Parathyroid adenoma (tissue), 2 donors: ENCODE results near the gene GALNT17.

Experiments used
- H2AFZ ChIP-seq: fragments of 300-600 bp; sonication (generic); one replicate; pipeline ENCODE4 v1.7.0; 2017; ENCODE audit warnings: antibody characterized with exemption, mild to moderate bottlenecking
- H3K27ac ChIP-seq: fragments of 300-600 bp; sonication (generic); one replicate; pipeline ENCODE4 v1.7.0; 2017
- H3K27me3 ChIP-seq: fragments of 300-600 bp; sonication (generic); one replicate; pipeline ENCODE4 v1.7.0; 2017; ENCODE audit warnings: low read length; ENCODE audit not compliant: control insufficient read depth, insufficient read depth
- H3K36me3 ChIP-seq: fragments of 300-600 bp; sonication (generic); one replicate; pipeline ENCODE4 v1.7.0; 2017; ENCODE audit warnings: low read length; ENCODE audit not compliant: control insufficient read depth, insufficient read depth
- H3K4me1 ChIP-seq: fragments of 300-600 bp; sonication (generic); one replicate; pipeline ENCODE4 v1.7.0; 2017; ENCODE audit warnings: control low read depth
- H3K4me2 ChIP-seq: fragments of 300-600 bp; sonication (generic); one replicate; pipeline ENCODE4 v1.7.0; 2017; ENCODE audit warnings: low read length
- H3K4me3 ChIP-seq: fragments of 300-600 bp; sonication (generic); one replicate; pipeline ENCODE4 v1.7.0; 2017; ENCODE audit warnings: low read depth, low read length
- H3K79me2 ChIP-seq: fragments of 300-600 bp; sonication (generic); one replicate; pipeline ENCODE4 v1.7.0; 2017; ENCODE audit warnings: control low read depth
- H3K9ac ChIP-seq: fragments of 300-600 bp; sonication (generic); one replicate; pipeline ENCODE4 v1.7.0; 2017; ENCODE audit warnings: mild to moderate bottlenecking
- H3K9me3 ChIP-seq: fragments of 300-600 bp; sonication (generic); one replicate; pipeline ENCODE4 v1.7.0; 2017; ENCODE audit warnings: low read length; ENCODE audit not compliant: control insufficient read depth
- TF ChIP-seq, protein P1 (sequence below): fragments of 300-600 bp; sonication (generic); IDR thresholded peaks from one replicate; pipeline ENCODE4 v1.7.0; 2017; ENCODE audit warnings: antibody characterized with exemption, mild to moderate bottlenecking
- donor health status: primary hyperparathyroidism.

The GALNT17 gene

DNA sequence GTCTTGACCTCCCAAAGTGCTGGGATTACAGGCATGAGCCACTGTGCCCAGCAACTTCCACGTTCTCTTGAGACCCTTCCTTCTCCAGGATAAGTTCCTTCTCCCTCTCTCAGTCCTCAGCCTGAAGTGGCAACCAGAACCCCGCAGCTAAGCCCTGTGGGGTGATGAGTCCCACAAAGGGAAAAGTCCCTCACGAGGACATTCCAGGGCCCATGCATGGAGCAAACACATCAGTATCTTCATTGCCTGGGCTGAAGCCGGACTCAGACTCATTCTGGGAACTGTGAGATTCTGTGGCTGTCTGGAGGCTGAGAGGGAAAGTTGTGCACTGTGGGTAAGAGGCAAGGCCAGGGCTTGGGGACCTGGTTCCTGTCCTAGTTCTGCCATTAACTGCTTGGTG lies 622.9 kb downstream of the GALNT17 start:
- no peak overlapping the region for H3K4me2 ChIP-seq
- H2AFZ ChIP-seq = no peak overlapping the region
- no peaks in the 10 kb centered on the region for H3K27me3 ChIP-seq
- H3K36me3 ChIP-seq = no peaks in the 10 kb centered on the region
- no peaks in the 10 kb centered on the region for H3K79me2 ChIP-seq
- TF ChIP-seq, protein P1, sequence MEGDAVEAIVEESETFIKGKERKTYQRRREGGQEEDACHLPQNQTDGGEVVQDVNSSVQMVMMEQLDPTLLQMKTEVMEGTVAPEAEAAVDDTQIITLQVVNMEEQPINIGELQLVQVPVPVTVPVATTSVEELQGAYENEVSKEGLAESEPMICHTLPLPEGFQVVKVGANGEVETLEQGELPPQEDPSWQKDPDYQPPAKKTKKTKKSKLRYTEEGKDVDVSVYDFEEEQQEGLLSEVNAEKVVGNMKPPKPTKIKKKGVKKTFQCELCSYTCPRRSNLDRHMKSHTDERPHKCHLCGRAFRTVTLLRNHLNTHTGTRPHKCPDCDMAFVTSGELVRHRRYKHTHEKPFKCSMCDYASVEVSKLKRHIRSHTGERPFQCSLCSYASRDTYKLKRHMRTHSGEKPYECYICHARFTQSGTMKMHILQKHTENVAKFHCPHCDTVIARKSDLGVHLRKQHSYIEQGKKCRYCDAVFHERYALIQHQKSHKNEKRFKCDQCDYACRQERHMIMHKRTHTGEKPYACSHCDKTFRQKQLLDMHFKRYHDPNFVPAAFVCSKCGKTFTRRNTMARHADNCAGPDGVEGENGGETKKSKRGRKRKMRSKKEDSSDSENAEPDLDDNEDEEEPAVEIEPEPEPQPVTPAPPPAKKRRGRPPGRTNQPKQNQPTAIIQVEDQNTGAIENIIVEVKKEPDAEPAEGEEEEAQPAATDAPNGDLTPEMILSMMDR = no peak
- no peak overlapping the region for H3K9ac ChIP-seq
- no peaks in the 10 kb centered on the region for H3K4me1 ChIP-seq
- no peaks in the 10 kb centered on the region for H3K9me3 ChIP-seq
- no peak overlapping the region for H3K4me3 ChIP-seq
- H3K27ac ChIP-seq = no peak overlapping the region

DNA sequence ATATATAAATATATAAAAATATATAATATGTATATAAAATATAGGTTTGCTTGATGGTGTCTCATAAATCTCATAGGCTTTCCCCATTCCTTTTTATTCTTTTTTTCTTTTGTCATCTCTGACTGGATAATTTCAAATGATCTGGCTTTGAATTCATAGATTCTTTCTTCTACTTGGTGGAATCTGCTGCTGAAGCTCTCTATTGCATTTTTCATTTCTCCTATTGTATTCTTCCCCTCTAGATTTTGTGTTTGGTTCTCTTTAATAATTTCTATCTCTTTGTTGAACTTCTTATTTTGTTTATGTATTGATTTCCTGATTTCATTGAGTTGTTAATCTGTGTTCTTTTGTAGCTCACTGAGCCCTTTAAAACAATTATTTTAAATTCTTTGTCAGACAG lies 629.4 kb downstream of the GALNT17 start:
- Histone ChIP-seq H3K79me2 (no peaks in the 10 kb centered on the region), H2AFZ (no peak overlapping the region), H3K27ac (no peak overlapping the region), H3K27me3 (no peaks in the 10 kb centered on the region), H3K36me3 (no peaks in the 10 kb centered on the region), H3K4me1 (no peaks in the 10 kb centered on the region), H3K9ac (no peak overlapping the region), H3K9me3 (no peaks in the 10 kb centered on the region), H3K4me2 (no peak overlapping the region), H3K4me3 (no peak overlapping the region)
- TF ChIP-seq, protein P1 = no peak
